PC-9 (cell line): ENCODE data around the gene ENTHD1.

Source experiments
- EZH2 ChIP-seq: fragments of 200-600 bp; sonication (generic); IDR thresholded peaks from 2 replicates; pipeline ENCODE4 v1.8.0; 2017; ENCODE audit warnings: antibody characterized with exemption, low read depth
- TF ChIP-seq, protein P1 (sequence below): fragments of 200-600 bp; sonication (generic); conservative IDR thresholded peaks from 2 replicates; pipeline ENCODE4 v1.6.1; 2017; ENCODE audit warnings: mixed run types, antibody characterized with exemption, mild to moderate bottlenecking, moderate library complexity

DNA sequence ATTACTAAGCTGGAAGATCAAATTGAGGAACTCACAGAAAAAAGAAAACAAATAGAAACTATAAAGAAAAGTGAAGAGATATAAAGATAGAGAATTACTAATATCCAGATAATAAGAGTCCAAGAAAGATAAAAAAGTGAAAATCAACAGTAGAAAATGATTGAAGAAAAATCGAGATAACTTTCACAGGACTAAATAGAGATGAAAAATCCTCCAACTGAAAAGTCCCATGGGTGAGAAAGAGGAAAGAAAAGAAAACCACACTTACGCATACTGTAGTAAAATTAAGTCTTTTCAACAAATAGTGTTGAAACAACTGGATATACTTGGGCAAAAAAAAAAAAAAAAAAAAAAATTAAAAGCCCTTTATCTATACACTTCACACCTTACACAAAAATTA is 60.0 kb downstream of the ENTHD1 start:
- TF ChIP-seq EZH2: no peak
- TF ChIP-seq, protein P1, sequence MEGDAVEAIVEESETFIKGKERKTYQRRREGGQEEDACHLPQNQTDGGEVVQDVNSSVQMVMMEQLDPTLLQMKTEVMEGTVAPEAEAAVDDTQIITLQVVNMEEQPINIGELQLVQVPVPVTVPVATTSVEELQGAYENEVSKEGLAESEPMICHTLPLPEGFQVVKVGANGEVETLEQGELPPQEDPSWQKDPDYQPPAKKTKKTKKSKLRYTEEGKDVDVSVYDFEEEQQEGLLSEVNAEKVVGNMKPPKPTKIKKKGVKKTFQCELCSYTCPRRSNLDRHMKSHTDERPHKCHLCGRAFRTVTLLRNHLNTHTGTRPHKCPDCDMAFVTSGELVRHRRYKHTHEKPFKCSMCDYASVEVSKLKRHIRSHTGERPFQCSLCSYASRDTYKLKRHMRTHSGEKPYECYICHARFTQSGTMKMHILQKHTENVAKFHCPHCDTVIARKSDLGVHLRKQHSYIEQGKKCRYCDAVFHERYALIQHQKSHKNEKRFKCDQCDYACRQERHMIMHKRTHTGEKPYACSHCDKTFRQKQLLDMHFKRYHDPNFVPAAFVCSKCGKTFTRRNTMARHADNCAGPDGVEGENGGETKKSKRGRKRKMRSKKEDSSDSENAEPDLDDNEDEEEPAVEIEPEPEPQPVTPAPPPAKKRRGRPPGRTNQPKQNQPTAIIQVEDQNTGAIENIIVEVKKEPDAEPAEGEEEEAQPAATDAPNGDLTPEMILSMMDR: no peak
